Activated T-helper 1 cell treated with anti-CD3 and anti-CD28 coated beads, Interleukin-12 subunit alpha, Interleukin-12 subunit beta, Interleukin-2, Interleukin-4 antibody, amounts not matched to agents 30 ng/mL and 10 ng/mL and 1 ng/mL, durations not matched to agents 14 hours and 24 hours and 36 hours (primary cell): ENCODE data around the gene CHSY3. TPM values are rescaled to one million over a fixed set of nuclear protein-coding genes. Genes with fewer than 3 reads are reported as not detected.

Source experiments
- DNase-seq: peaks from one replicate; pipeline ENCODE4 v3.0.0; 2021; ENCODE audit warnings: low spot score
- H3K27ac Mint-ChIP-seq: one replicate; pipeline ENCODE4 v1.8.0; 2021; ENCODE audit warnings: mild to moderate bottlenecking, mixed read lengths
- H3K27me3 Mint-ChIP-seq: one replicate; pipeline ENCODE4 v1.8.0; 2022; ENCODE audit warnings: mild to moderate bottlenecking, moderate library complexity, mixed read lengths; ENCODE audit not compliant: insufficient read depth
- H3K36me3 Mint-ChIP-seq: one replicate; pipeline ENCODE4 v1.8.0; 2021; ENCODE audit warnings: low read depth, mixed read lengths
- H3K4me1 Mint-ChIP-seq: one replicate; pipeline ENCODE4 v1.8.0; 2021; ENCODE audit warnings: low read depth, mixed read lengths
- H3K4me3 Mint-ChIP-seq: one replicate; pipeline ENCODE4 v1.8.0; 2021; ENCODE audit warnings: mild to moderate bottlenecking, moderate library complexity, mixed read lengths
- H3K9me3 Mint-ChIP-seq: one replicate; pipeline ENCODE4 v1.8.0; 2021; ENCODE audit warnings: mixed read lengths
- intact Hi-C: fragments of 100-400 bp; cut with micrococcal nuclease; formaldehyde crosslinking; loops from one replicate; pipeline ENCODE4 v1.15.1; 2024
- total RNA-seq: library from RNA; stranded (reverse); gene quantifications from 2 replicates; pipeline ENCODE4 v1.2.3, GENCODE V29; 2022

CHSY3 gene
- total RNA-seq: not detected in 2 replicates

GRCh38 chr5:129904102-129904666 is at the start of gene CHSY3:
Gene CHSY3 (plus strand): TSS chr5:129904465.
- peaks cover 2% of the 10 kb centered on the region for H3K36me3 Mint-ChIP-seq
- intact Hi-C loops: loop anchor here (10.0 kb wide), 1 partner anchor 809 kb away; the partner anchor contains the start of gene ISOC1
- H3K27ac Mint-ChIP-seq: no peak within 1 kb of the TSS
- peak within 1 kb of the TSS; percentile 81 for H3K4me3 Mint-ChIP-seq
- no peaks in the 10 kb centered on the region for H3K9me3 Mint-ChIP-seq
- DNase-seq: peak; percentile 16
- peaks cover 49% of the 10 kb centered on the region for H3K27me3 Mint-ChIP-seq
- peaks cover 14% of the 10 kb centered on the region for H3K4me1 Mint-ChIP-seq

- H3K27me3 Mint-ChIP-seq: peaks cover 2% of the 10 kb centered on the region
- H3K27ac Mint-ChIP-seq: no peak overlapping the region
- intact Hi-C loops: no loop called here
- no peak overlapping the region for H3K4me3 Mint-ChIP-seq
- H3K4me1 Mint-ChIP-seq: no peaks in the 10 kb centered on the region
- no peaks in the 10 kb centered on the region for H3K36me3 Mint-ChIP-seq
- H3K9me3 Mint-ChIP-seq: no peaks in the 10 kb centered on the region
- DNase-seq: no peak
These were observed 47.9 kb upstream of the CHSY3 start for GRCh38 chr5:129856325-129856724.

DNA sequence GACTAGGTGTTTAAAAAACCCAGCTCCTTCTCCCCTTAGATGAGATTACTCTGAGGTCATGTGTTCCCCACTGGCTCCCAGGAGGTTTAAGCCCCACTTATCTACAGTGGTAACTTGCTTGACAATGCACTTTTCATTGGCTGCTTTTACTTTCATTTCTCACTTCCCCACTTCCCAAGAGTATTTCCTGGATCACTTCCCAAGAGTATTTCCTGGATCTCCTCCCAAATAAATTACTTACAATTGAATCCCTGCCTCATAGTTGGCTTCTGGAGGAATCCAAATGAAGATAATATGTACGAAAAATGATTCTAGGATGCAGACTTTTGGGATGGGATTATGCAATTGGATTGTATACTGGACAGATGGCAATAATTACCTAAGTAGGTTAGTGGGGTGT is 47.1 kb upstream of the CHSY3 start:
- intact Hi-C loops: no loop called here
- H3K4me1 Mint-ChIP-seq: no peaks in the 10 kb centered on the region
- no peaks in the 10 kb centered on the region for H3K9me3 Mint-ChIP-seq
- DNase-seq: no peak
- no peak overlapping the region for H3K4me3 Mint-ChIP-seq
- H3K27ac Mint-ChIP-seq: no peak overlapping the region
- H3K36me3 Mint-ChIP-seq: no peaks in the 10 kb centered on the region
- peaks cover 2% of the 10 kb centered on the region for H3K27me3 Mint-ChIP-seq

GRCh38 chr5:129858131-129858675 is 46.1 kb upstream of the CHSY3 start:
- DNase-seq: no peak
- no peaks in the 10 kb centered on the region for H3K9me3 Mint-ChIP-seq
- intact Hi-C loops: no loop called here

GRCh38 chr5:129884322-129884721 is 19.9 kb upstream of the CHSY3 start:
- H3K36me3 Mint-ChIP-seq: no peaks in the 10 kb centered on the region
- H3K27ac Mint-ChIP-seq: no peak overlapping the region
- no peak overlapping the region for H3K4me3 Mint-ChIP-seq
- DNase-seq: no peak
- H3K9me3 Mint-ChIP-seq: no peaks in the 10 kb centered on the region
- H3K27me3 Mint-ChIP-seq: peaks cover 2% of the 10 kb centered on the region
- H3K4me1 Mint-ChIP-seq: no peaks in the 10 kb centered on the region
- intact Hi-C loops: no loop called here

More at GRCh38 chr5:129858131-129858675, 46.1 kb upstream of the CHSY3 start:
- Mint-ChIP-seq H3K36me3 (no peaks in the 10 kb centered on the region), H3K27me3 (no peaks in the 10 kb centered on the region), H3K4me1 (no peaks in the 10 kb centered on the region), H3K27ac (no peak overlapping the region), H3K4me3 (no peak overlapping the region)

DNA sequence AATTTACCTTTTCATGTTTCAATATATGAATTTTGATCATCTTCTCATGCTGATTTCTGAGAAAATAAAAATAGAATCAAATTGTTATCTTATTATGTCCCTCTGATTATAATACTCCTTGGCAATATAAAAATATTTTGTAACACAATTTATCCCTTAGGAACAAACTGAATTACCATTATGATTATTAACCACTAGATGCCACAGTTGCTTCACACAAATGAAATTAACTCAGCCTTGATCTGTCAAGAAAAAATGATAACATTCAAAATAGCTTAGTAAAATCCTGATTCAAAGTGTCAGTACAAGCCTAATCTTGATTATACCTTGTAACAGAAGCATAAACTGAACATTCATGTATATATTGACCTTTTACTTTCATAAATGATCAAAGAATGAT is 4.8 kb upstream of the CHSY3 start:
- DNase-seq: no peak
- H3K36me3 Mint-ChIP-seq: no peaks in the 10 kb centered on the region
- H3K27ac Mint-ChIP-seq: no peak overlapping the region
- H3K9me3 Mint-ChIP-seq: no peaks in the 10 kb centered on the region
- no peak overlapping the region for H3K4me3 Mint-ChIP-seq
- peaks cover 30% of the 10 kb centered on the region for H3K27me3 Mint-ChIP-seq
- H3K4me1 Mint-ChIP-seq: peaks cover 6% of the 10 kb centered on the region
- intact Hi-C loops: no loop called here

DNA sequence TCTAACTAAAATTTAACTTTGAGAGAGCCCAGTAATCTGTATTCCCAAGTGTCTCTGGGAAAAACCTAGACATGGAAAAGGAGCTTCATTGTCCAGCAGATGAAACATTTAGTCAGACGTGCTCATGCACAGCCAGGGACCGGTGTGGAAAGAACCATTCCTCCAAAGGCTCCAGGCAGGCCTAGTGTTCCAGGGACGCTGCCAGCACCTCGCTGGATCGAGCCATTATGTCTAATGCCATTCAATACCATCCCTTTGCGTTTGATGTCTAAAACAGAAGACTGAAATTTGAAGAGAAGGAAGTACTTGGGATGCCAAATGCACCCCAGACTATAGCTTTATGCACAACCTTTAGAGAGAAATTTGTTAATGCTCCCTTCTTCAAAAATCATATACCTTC is 1.4 kb upstream of the CHSY3 start:
- H3K36me3 Mint-ChIP-seq: peaks cover 2% of the 10 kb centered on the region
- H3K27me3 Mint-ChIP-seq: peaks cover 50% of the 10 kb centered on the region
- intact Hi-C loops: loop anchor here (10.0 kb wide), 1 partner anchor 808 kb away; the partner anchor contains the start of gene ISOC1
- H3K4me3 Mint-ChIP-seq: no peak overlapping the region
- no peak overlapping the region for H3K27ac Mint-ChIP-seq
- H3K4me1 Mint-ChIP-seq: peaks cover 14% of the 10 kb centered on the region
- no peak for DNase-seq
- no peaks in the 10 kb centered on the region for H3K9me3 Mint-ChIP-seq

- Mint-ChIP-seq H3K36me3 (peaks cover 2% of the 10 kb centered on the region), H3K27ac (no peak overlapping the region), H3K27me3 (peaks cover 51% of the 10 kb centered on the region), H3K4me1 (peaks cover 14% of the 10 kb centered on the region), H3K4me3 (peak overlapping the region; percentile 81), H3K9me3 (no peaks in the 10 kb centered on the region)
- intact Hi-C loops: loop anchor here (10.0 kb wide), 1 partner anchor 809 kb away; the partner anchor contains the start of gene ISOC1
- DNase-seq: no peak
These were observed 681 bp upstream of the CHSY3 start for GRCh38 chr5:129903466-129904101.

DNA sequence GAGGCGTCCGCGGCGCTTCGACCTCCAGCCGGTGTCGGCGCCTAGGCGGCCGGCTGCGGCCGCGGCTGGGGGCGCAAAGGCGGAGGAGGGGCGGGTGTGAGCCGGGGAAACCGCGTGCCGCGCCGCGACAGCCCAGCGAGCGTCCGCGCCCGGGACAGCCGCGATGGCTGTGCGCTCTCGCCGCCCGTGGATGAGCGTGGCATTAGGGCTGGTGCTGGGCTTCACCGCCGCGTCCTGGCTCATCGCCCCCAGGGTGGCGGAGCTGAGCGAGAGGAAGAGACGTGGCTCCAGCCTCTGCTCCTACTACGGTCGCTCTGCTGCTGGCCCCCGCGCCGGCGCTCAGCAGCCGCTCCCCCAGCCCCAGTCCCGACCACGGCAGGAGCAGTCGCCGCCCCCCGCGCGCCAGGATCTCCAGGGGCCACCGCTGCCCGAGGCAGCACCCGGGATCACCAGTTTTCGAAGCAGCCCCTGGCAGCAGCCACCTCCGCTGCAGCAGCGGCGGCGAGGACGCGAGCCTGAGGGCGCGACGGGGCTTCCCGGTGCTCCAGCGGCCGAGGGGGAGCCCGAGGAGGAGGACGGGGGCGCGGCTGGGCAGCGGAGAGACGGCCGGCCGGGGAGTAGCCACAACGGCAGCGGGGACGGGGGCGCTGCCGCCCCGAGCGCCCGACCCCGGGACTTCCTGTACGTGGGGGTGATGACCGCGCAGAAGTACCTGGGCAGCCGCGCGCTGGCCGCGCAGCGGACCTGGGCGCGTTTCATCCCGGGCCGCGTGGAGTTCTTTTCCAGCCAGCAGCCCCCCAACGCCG is 605 bp downstream of the CHSY3 start:
- Mint-ChIP-seq H3K4me1 (peaks cover 14% of the 10 kb centered on the region), H3K4me3 (no peak overlapping the region), H3K36me3 (peaks cover 2% of the 10 kb centered on the region), H3K9me3 (no peaks in the 10 kb centered on the region), H3K27ac (no peak overlapping the region), H3K27me3 (peaks cover 43% of the 10 kb centered on the region)
- DNase-seq: no peak
- intact Hi-C loops: loop anchor here (10.0 kb wide), 1 partner anchor 810 kb away; the partner anchor contains the start of gene ISOC1

GRCh38 chr5:129905473-129906176 is 1.4 kb downstream of the CHSY3 start:
- H3K36me3 Mint-ChIP-seq: peaks cover 2% of the 10 kb centered on the region
- intact Hi-C loops: loop anchor here (10.0 kb wide), 1 partner anchor 811 kb away; the partner anchor contains the start of gene ISOC1
- no peak for DNase-seq
- peak overlapping the region; percentile 76 for H3K4me3 Mint-ChIP-seq
- H3K9me3 Mint-ChIP-seq: no peaks in the 10 kb centered on the region
- no peak overlapping the region for H3K27ac Mint-ChIP-seq
- H3K27me3 Mint-ChIP-seq: peaks cover 40% of the 10 kb centered on the region
- peaks cover 14% of the 10 kb centered on the region for H3K4me1 Mint-ChIP-seq

DNA sequence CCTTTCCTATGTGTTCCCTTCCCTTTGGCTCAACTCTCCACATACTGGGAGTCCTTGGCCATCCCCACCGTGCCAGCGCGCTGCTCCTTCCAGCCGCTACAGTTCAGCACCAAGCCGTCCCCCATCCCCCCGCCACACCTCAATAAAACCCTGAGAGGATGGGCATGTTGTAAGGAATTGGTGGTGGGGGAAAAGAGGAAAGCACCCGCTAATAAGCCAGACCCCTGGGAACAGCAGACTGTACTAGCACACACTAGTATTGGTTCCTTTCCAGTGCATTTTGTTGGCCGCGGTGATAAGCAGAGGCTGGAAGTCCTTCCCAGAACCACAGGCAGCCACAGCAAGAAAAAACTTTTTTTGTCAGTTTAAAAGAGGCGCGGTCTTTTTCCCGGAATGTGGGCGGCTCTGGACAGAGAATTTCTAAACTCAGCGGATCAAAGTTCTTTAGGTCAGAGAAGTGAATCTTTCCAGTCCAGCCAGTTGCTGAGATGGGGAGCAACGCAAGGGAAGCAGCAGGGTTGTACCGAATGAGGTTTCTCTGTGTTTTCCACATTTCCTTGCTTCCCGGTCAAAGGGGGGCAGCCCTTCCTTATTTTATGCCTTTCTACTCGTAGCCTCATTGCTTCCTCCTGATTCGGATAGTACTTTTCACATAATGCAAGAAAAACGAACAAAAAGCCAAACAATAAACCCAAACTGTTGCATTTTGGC is 2.1 kb downstream of the CHSY3 start:
- H3K27ac Mint-ChIP-seq: peak overlapping the region; percentile 31
- H3K4me3 Mint-ChIP-seq: peak overlapping the region; percentile 76
- peaks cover 38% of the 10 kb centered on the region for H3K27me3 Mint-ChIP-seq

GRCh38 chr5:129909225-129909624 is 5.0 kb downstream of the CHSY3 start:
- Mint-ChIP-seq H3K9me3 (no peaks in the 10 kb centered on the region), H3K27ac (no peak overlapping the region), H3K4me3 (no peak overlapping the region), H3K36me3 (peaks cover 2% of the 10 kb centered on the region), H3K27me3 (peaks cover 23% of the 10 kb centered on the region), H3K4me1 (peaks cover 8% of the 10 kb centered on the region)
- intact Hi-C loops: loop anchor here (10.0 kb wide), 1 partner anchor 814 kb away; the partner anchor contains the start of gene ISOC1
- DNase-seq: no peak

More for the DNA sequence above, 2.1 kb downstream of the CHSY3 start:
- Mint-ChIP-seq H3K36me3 (peaks cover 2% of the 10 kb centered on the region), H3K4me1 (peaks cover 14% of the 10 kb centered on the region), H3K9me3 (no peaks in the 10 kb centered on the region)
- DNase-seq: no peak
- intact Hi-C loops: loop anchor here (10.0 kb wide), 1 partner anchor 812 kb away; the partner anchor contains the start of gene ISOC1
